Measurements from ENCODE around the gene OTUB2. TPM values are rescaled to one million over a fixed set of nuclear protein-coding genes. Genes with fewer than 3 reads are reported as not detected.
A peak's percentile ranks its signal among the peaks of the same experiment; 100 is the strongest.

Gene OTUB2
- total RNA-seq (under 1 TPM; 0.16 to 0.22 TPM), polyA plus RNA-seq (under 1 TPM; 0.10 to 0.23 (median 0.11) TPM), total RNA-seq (0 to 1.3 (median 0.47) reads per million in 6 experiments)

DNA sequence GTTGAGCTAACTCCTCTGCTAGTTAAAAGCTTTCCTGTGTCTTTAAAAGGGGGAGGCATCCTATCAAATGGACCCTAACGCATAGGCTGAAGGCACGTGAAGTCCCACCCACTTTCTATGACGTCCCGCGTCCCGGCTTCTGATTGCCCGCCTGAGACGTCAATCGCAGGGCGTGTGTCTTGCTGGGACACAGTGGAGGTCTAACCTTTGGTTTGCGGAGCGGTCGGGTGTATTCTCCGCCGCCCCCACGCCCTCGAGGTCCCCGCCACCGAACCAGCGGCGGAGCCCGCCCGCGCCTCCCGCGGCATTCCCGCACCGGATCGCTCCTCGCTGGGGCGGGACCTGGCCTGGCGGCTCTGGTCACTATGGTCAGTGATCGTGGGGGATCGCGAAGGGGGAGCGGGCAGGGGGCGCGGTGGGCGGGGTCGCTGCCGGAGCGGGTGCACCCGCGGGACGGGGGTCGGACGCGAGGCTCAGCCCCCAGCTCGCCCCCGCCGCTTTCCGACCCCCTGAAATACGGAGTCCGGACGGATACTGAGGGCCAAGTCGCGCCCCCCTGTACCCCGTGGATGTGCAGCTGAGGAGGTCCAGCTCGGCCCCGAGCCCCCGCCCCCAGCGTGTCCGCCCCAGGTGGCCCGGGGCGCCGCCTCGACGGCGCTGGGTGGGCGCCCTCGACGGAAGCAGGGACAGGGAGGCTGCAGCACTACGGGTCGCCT lies at the start of gene OTUB2:
TSS of gene OTUB2 (plus strand) at position 168 of the 716 bp plus-strand sequence. CDS start at position 366, 198 bp downstream.
- Mint-ChIP-seq H3K27me3 (peaks cover 0 to 9% (median 0%) of the 10 kb centered on the region in 5 donors), H3K27ac (peak within 1 kb of the TSS in 6 of 10 donors; percentile 7 to 70 (median 18)), H3K4me1 (peaks cover 11 to 25% (median 13%) of the 10 kb centered on the region in 4 donors), H3K36me3 (no peaks in the 10 kb centered on the region), H3K4me3 (peak within 1 kb of the TSS; percentile 70 to 88 (median 84)), H3K9me3 (no peaks in the 10 kb centered on the region)
- POLR2A ChIA-PET = interaction anchor here (1.3 to 1.9 kb wide), 4 partner anchors 9 to 148 kb away, joined by 3 to 5 read pairs (median 4); partner anchors contain the start of genes DDX24 and IFI27L1
- ATAC-seq (peak; percentile 100), DNase-seq (peak; percentile 86 to 97 (median 96))

DNA sequence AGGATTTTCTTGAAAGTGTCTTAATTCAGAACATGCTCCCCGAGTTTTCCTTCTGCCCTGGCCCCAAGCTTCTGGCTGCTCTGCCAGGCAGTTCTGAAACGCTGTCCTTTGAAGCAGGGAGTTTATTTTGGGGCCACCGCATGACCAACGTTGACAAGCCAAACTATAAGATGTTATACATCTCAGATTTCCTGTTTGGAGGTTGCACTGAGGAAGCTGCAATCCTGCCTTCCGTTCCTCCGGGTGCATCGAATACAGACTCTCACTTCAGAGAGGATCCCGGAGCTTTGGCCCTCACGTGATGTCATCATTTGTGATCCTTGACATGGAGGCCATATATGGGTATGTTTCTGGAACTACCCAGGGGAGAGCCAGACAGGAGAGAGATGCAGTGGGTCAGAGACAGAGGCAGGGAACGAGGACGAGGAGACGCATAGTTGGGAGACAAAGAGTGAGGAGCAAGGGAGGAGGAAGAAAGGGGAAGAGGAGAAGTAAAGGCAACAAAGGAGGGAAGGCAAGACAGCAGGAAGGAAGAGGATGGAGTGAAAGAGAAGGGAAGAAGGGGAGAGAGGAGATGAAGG lies 49.6 kb upstream of the OTUB2 start, which contains the start of gene ASB2:
TSS of gene ASB2 (minus strand) at position 94 of the 581 bp plus-strand sequence. CDS start 12,031 bp downstream, outside the sequence.
- H3K27ac Mint-ChIP-seq = peak within 1 kb of the TSS in 3 of 10 donors; percentile 37 to 62 (median 55)
- peaks cover 1 to 15% (median 6%) of the 10 kb centered on the region in 5 donors for H3K27me3 Mint-ChIP-seq
- H3K4me1 Mint-ChIP-seq = peaks cover 26 to 66% (median 52%) of the 10 kb centered on the region in 4 donors
- peaks cover 0 to 14% (median 9%) of the 10 kb centered on the region in 3 donors for H3K36me3 Mint-ChIP-seq
- DNase-seq (no peak), ATAC-seq (no peak)
- peak within 1 kb of the TSS in 7 of 10 donors; percentile 5 to 69 (median 49) for H3K4me3 Mint-ChIP-seq
- POLR2A ChIA-PET = interaction anchor here (0.6 to 1.7 kb wide), 2 partner anchors 14 to 26 kb away, joined by 4 read pairs; no protein-coding TSS in a partner anchor
- H3K9me3 Mint-ChIP-seq = peaks cover 3 to 36% (median 19%) of the 10 kb centered on the region in 9 donors

DNA sequence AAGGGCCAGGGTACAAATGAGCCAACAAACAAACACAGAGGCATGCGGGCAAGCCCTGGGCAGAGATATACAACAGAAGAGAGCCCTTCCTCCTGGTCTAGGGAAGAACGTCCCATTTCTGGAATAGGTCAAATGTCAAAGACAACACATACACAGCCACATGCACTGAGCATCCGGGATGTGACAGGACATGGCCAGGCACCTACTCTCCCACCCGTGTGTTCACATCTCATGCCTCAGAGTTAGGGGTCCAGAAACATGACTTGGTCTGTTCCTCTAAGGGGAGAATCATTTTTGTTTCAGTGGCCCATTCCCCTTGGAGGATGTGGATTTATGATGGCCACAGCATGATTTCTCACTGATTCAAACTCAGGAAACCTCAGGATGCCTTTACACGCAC lies 49.0 kb upstream of the OTUB2 start:
- Mint-ChIP-seq H3K27me3 (peaks cover 1 to 15% (median 6%) of the 10 kb centered on the region in 5 donors), H3K27ac (no peak overlapping the region), H3K4me3 (peak overlapping the region in 4 of 10 donors; percentile 47 to 69 (median 50)), H3K36me3 (peaks cover 0 to 14% (median 9%) of the 10 kb centered on the region in 3 donors), H3K9me3 (peaks cover 3 to 36% (median 19%) of the 10 kb centered on the region in 9 donors), H3K4me1 (peaks cover 26 to 61% (median 51%) of the 10 kb centered on the region in 4 donors)
- POLR2A ChIA-PET = interaction anchor here (0.6 kb wide), 1 partner anchor 25 kb away, joined by 4 read pairs; no protein-coding TSS in a partner anchor
- ATAC-seq = no peak
- no peak for DNase-seq

DNA sequence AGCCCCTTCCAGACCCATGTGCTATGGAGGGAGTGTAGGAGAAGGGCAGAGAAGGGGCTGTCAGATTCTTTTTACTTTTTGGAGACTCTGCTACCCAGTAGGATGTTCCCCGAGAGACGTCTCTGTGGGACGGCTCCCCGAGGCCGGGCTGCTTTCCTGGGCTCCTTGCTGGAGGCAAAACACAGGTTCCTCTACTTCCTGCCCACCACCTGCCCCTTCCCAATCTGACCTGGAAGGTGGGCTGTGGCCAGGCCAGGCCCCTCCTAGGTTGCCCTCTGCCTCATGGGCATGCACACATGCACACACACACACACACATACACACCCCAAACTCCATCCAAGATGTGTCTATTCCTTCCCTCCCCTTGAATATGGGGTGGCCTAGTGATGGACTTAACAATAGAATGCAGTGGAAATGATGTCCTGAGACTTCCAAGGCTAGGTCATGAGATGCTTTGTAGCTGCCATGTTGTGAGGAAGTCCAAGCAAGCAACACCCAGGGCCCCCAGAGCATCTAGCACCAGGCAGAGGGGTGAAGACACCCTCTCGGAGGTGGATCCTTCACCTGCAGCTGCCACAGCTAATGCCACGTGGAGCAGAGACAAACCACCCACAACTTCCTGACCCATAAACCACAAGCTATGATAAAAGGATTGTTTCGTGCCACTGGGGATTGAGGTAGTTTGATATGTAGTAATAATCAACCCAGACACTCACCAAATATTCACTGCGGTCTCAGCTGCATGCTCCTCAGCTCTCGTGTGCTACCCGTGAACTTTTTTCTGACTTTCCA lies 48.2 kb upstream of the OTUB2 start:
- Mint-ChIP-seq H3K9me3 (peaks cover 3 to 36% (median 19%) of the 10 kb centered on the region in 9 donors), H3K27me3 (peaks cover 1 to 15% (median 6%) of the 10 kb centered on the region in 5 donors), H3K4me1 (peaks cover 25 to 60% (median 51%) of the 10 kb centered on the region in 4 donors), H3K36me3 (peaks cover 0 to 14% (median 9%) of the 10 kb centered on the region in 3 donors), H3K4me3 (peak overlapping the region; percentile 12 to 75 (median 49)), H3K27ac (peak overlapping the region; percentile 61 to 91 (median 82))
- DNase-seq (peak in 9 of 10 donors; percentile 40 to 86 (median 76)), ATAC-seq (peak; percentile 92 to 96)
- POLR2A ChIA-PET = interaction anchor here (0.7 to 1.5 kb wide), 6 partner anchors 10 to 38 kb away, joined by 3 to 8 read pairs (median 4); no protein-coding TSS in a partner anchor

DNA sequence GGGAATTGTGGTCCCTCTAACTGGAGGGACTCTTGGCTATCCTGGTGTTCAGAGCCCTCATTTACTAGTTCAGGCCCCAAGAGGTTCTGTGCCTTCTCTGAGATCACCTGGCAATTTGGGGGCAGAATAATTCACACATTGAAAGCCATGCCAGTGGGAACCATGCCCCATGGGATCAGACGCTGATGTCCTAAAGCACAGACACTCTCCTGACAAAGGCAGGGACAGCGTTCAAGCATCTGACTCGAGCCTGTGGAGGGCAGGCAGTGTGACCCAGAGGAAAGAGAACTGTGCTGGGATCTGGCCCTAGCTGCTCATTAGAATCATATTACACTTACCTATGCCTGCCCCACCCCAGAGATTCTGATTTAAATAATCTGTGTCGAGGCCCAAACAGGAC lies 47.4 kb upstream of the OTUB2 start:
- peak in 1 of 2 donors; percentile 8 for ATAC-seq
- Mint-ChIP-seq H3K4me3 (peak overlapping the region in 9 of 10 donors; percentile 12 to 75 (median 46)), H3K27me3 (peaks cover 1 to 12% (median 6%) of the 10 kb centered on the region in 5 donors), H3K9me3 (peaks cover 3 to 36% (median 19%) of the 10 kb centered on the region in 9 donors), H3K36me3 (peaks cover 0 to 14% (median 9%) of the 10 kb centered on the region in 3 donors), H3K4me1 (peaks cover 25 to 60% (median 51%) of the 10 kb centered on the region in 4 donors), H3K27ac (peak overlapping the region; percentile 61 to 91 (median 81))
- POLR2A ChIA-PET = interaction anchor here (0.7 to 1.5 kb wide), 6 partner anchors 11 to 39 kb away, joined by 3 to 8 read pairs (median 4); no protein-coding TSS in a partner anchor
- no peak for DNase-seq

DNA sequence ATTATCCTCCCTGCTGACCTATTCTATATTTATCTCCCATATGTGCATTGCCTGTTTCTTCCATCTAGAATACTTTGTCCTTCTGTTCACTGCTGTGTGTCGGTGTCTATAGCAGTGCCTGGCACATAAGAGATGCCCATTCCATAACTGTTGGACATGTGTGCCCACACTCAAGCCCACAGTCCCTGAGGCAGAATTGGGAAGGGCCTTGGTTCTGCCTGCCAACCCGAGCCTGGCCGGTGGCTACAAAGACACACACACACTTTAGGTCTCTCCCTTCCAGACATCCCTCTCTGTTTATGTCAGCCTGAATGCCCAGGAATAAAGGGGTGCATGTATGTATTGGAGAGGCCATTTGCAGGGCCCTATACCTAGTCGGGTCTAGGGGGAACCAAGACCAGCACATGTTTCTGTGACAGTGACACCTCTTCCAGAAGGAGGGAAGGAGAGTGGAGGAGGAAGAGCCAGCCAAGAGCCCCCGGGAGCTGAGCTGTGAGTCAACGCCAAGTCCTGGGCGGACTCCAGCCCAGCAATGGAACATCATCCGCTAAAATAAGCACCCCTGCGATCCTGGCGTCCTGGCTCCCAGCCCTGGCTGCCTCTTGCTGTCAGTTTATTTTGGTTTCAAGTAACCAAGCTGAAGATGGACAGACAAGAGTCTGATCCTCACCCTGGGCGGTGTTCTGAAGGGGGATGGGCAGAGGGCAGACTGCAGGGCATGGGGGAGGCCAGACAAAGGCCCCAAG lies 45.5 kb upstream of the OTUB2 start:
- H3K4me3 Mint-ChIP-seq = peak overlapping the region in 1 of 10 donors; percentile 26
- DNase-seq = no peak
- no peak for ATAC-seq
- H3K4me1 Mint-ChIP-seq = peaks cover 24 to 57% (median 48%) of the 10 kb centered on the region in 4 donors
- peak overlapping the region in 2 of 10 donors; percentile 41 to 62 for H3K27ac Mint-ChIP-seq
- peaks cover 1 to 12% (median 5%) of the 10 kb centered on the region in 5 donors for H3K27me3 Mint-ChIP-seq
- peaks cover 0 to 11% (median 9%) of the 10 kb centered on the region in 3 donors for H3K36me3 Mint-ChIP-seq
- POLR2A ChIA-PET = no interaction called here
- H3K9me3 Mint-ChIP-seq = peaks cover 3 to 33% (median 16%) of the 10 kb centered on the region in 9 donors

DNA sequence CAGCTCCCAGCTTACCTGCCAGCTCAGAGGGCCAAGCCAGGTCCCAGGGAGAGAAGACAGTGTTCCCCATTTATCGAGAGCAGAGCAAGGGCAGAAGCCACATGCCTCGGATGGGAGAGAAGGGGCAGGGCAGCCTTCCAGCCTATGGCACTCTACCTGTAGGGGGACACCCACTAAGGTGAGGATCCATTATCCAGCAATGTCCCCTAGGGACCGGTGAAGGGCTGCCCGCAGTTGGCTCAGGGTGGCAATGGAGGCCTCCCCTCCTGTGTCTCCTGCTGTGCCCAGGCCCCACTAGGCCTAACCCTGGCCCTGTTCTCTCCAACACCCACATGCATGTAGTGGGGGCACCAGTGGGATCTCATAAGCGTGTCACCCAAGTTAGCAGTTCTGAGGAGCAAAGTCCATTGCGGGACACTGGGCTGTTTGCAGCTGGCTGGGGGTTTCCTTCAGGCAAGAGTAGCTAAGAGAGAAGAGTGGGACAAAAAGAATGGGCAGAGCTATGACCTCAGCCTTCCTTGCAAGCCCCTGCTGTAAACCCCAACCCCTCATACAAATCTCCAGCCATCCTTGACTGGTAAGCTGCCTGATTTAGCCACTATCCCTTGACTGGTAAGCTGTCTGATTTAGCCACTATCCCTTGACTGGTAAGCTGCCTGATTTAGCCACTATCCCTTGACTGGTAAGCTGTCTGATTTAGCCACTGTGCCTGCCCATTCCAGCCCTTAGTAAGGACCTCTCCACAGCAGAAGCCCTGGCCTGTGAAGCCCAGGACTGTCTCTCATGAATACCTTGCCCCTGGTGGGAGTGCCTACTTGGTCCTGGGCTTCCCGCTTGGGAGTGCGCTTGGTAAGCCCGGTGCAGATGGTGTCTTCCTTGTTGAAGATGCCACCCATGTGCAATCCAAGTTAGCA lies 44.6 kb upstream of the OTUB2 start:
- POLR2A ChIA-PET = no interaction called here

DNA sequence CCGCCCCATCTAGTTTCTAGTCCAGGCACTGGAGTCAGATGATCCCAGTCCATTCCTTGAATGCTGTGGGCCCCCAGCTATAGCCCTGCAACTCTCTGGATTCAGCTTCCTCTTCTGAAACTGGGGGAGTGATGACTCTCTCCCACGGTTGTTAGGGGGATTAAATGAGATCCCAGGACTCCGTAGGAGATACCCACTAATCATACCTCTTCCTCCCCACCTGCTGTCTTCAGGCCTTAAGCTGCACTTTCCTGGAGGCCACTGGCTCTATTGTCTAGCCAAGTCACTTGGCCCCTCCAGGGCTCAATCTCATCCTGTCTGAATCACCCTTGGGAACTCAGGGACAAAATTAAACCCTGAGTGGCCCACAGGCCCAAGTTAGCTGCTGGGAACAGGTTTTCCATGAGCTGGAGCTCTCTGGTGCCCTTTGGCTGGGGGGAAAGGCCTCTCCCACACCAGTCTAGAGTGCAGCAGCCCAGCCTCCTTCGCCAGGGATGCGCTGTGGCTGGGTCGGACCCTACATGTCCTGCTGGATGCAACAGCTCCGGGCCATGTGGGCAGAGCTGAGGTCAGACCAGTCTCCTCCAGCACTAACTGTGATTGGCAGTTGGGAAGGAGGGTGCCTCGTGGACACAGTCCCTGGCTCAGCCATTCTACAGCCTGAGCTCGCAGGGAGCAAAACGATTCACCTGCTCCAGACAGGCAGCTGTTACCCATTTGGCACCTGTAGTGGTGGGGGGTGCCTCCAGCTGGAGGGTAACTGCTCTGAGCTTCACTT lies 43.7 kb upstream of the OTUB2 start:
- Mint-ChIP-seq H3K36me3 (peaks cover 0 to 6% (median 2%) of the 10 kb centered on the region in 3 donors), H3K9me3 (peaks cover 0 to 18% (median 3%) of the 10 kb centered on the region in 9 donors), H3K27ac (no peak overlapping the region), H3K4me1 (peaks cover 16 to 39% (median 32%) of the 10 kb centered on the region in 4 donors), H3K4me3 (no peak overlapping the region), H3K27me3 (peaks cover 0 to 12% (median 3%) of the 10 kb centered on the region in 5 donors)
- no peak for DNase-seq
- POLR2A ChIA-PET = no interaction called here
- no peak for ATAC-seq

More for the DNA sequence above, 44.6 kb upstream of the OTUB2 start:
- Mint-ChIP-seq H3K4me1 (peaks cover 19 to 47% (median 40%) of the 10 kb centered on the region in 4 donors), H3K36me3 (peaks cover 0 to 8% (median 3%) of the 10 kb centered on the region in 3 donors), H3K4me3 (no peak overlapping the region), H3K27me3 (peaks cover 0 to 10% (median 1%) of the 10 kb centered on the region in 5 donors), H3K27ac (no peak overlapping the region), H3K9me3 (peaks cover 0 to 26% (median 7%) of the 10 kb centered on the region in 9 donors)
- DNase-seq (no peak), ATAC-seq (no peak)

DNA sequence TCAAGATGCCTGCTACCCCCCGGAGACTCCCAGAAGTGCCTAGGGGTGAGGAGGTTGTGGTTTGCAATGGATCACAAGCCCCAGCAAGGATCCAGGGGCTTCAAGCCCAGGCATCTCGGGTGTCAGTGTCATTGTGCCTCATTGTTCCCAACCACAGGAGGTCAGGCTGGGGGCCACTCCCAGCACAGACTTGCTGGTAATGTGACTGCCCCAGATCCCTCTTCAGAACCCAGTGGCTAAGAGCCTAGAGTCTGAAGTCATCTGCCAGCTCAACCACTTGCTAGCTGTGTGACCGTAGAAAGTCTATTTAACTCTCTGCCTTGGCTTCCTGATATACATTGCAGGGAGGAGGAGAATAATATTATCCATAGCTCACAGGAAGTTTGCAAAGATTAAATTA lies 42.1 kb upstream of the OTUB2 start:
- Mint-ChIP-seq H3K4me3 (no peak overlapping the region), H3K27ac (no peak overlapping the region), H3K4me1 (peaks cover 10 to 23% (median 15%) of the 10 kb centered on the region in 4 donors), H3K9me3 (peaks cover 0 to 4% (median 0%) of the 10 kb centered on the region in 9 donors), H3K36me3 (no peaks in the 10 kb centered on the region), H3K27me3 (peaks cover 0 to 12% (median 3%) of the 10 kb centered on the region in 5 donors)
- ATAC-seq (no peak), DNase-seq (no peak)
- POLR2A ChIA-PET = interaction anchor here (1.3 kb wide), 2 partner anchors 10 to 142 kb away, joined by 3 read pairs; no protein-coding TSS in a partner anchor

Measured in naive thymus-derived CD8-positive, alpha-beta T cell (primary cell).